Left lung (tissue), 10 donors: ENCODE data around the gene IL17RD. TPM values are rescaled to one million over a fixed set of nuclear protein-coding genes. Genes with fewer than 3 reads are reported as not detected.
A peak's percentile ranks its signal among the peaks of the same experiment; 100 is the strongest.

ENCODE experiments used
- ATAC-seq: fragments of 200-7000 bp; cut with Tn5 transposase; one replicate; pipeline ENCODE4 v1.9.1; 2020; ENCODE audit warnings: moderate library complexity
- DNase-seq, 4 donors: peaks; one replicate each; pipeline ENCODE4 v3.0.0-alpha.2; 2013 to 2020
- H3K27ac ChIP-seq, 2 donors: fragments of 200-600 bp; sonication (generic) in 1 of 2; one replicate each; pipeline versions ENCODE4 v1.5.0 to v1.8.0; 2020 to 2021
- H3K27me3 ChIP-seq, 2 donors: fragments of 200-600 bp; sonication (generic) in 1 of 2; one replicate each; pipeline versions ENCODE4 v1.5.0 to v1.8.0; 2020 to 2021
- H3K36me3 ChIP-seq, 2 donors: fragments of 200-600 bp; sonication (generic) in 1 of 2; one replicate each; pipeline versions ENCODE4 v1.5.0 to v1.8.0; 2020 to 2021
- H3K4me1 ChIP-seq, 2 donors: fragments of 200-600 bp; one replicate each; pipeline ENCODE4 v1.8.0; 2021
- H3K4me3 ChIP-seq, 2 donors: fragments of 200-600 bp; sonication (generic) in 1 of 2; one replicate each; pipeline versions ENCODE4 v1.5.0 to v1.8.0; 2020 to 2021; ENCODE audit warnings: mild to moderate bottlenecking in 1 of 2
- H3K9me3 ChIP-seq, 2 donors: fragments of 200-600 bp; sonication (generic) in 1 of 2; one replicate each; pipeline versions ENCODE4 v1.5.0 to v1.8.0; 2020 to 2021
- CTCF ChIP-seq, 2 donors: fragments of 200-600 bp; sonication (generic) in 1 of 2; IDR thresholded peaks; one replicate each; pipeline versions ENCODE4 v1.5.0 to v1.8.0; 2021; ENCODE audit warnings: antibody characterized with exemption in 2 of 2
- intact Hi-C, 2 donors: fragments of 100-400 bp; cut with DNase I; formaldehyde crosslinking; loops; one replicate each; pipeline versions ENCODE4 v1.11.2 to v1.14.2; 2022
- polyA plus RNA-seq, 6 donors: library from polyadenylated mRNA; unstranded; fragments of 120-200 nt; gene quantifications; one replicate each; pipeline ENCODE4 v1.2.1, GENCODE V29; 2013; ENCODE audit not compliant: insufficient read length in 6 of 6
- total RNA-seq, 2 donors: library from RNA; stranded (reverse); fragmentation: NEBNext Ultra II Directional; extraction: Animal tissue kit (Norgen Biotek cat#: 25700); gene quantifications; one replicate each; pipeline ENCODE4 v1.2.1, GENCODE V29; 2021
- donor health status: DM: no; HTN: yes; CAD: no.
- donor health status: DM: no; HTN: no; CAD: no.

IL17RD gene
- total and polyA plus RNA-seq, 8 donors = 1.1 to 14.3 (median 11.1) TPM

- Histone ChIP-seq H3K4me1 (peaks cover 0 to 23% of the 10 kb centered on the region in 2 donors), H3K27ac (no peak overlapping the region), H3K27me3 (peaks cover 0 to 90% of the 10 kb centered on the region in 2 donors), H3K9me3 (no peaks in the 10 kb centered on the region), H3K4me3 (peak overlapping the region in 1 of 2 donors; percentile 75), H3K36me3 (no peaks in the 10 kb centered on the region)
- TF ChIP-seq CTCF (IDR thresholded peaks at IDR 0.05) = no peak
- ATAC-seq (no peak), DNase-seq (no peak)
- intact Hi-C loops = no loop called here
Measured at GRCh38 chr3:57165641-57166040, 488 bp upstream of the IL17RD start.

- Histone ChIP-seq H3K27ac (no peak overlapping the region), H3K4me1 (peaks cover 0 to 14% of the 10 kb centered on the region in 2 donors), H3K27me3 (peaks cover 0 to 97% of the 10 kb centered on the region in 2 donors), H3K4me3 (peak overlapping the region; percentile 75 to 81), H3K36me3 (no peaks in the 10 kb centered on the region), H3K9me3 (no peaks in the 10 kb centered on the region)
- no peak for TF ChIP-seq CTCF (IDR thresholded peaks at IDR 0.05)
- DNase-seq (peak; percentile 26 to 76 (median 47)), ATAC-seq (peak; percentile 34)
- intact Hi-C loops = no loop called here
Measured at GRCh38 chr3:57164217-57164656, 916 bp downstream of the IL17RD start.

- intact Hi-C loops = no loop called here
- no peaks in the 10 kb centered on the region for H3K9me3 ChIP-seq
- no peak overlapping the region for H3K4me3 ChIP-seq
- TF ChIP-seq CTCF (IDR thresholded peaks at IDR 0.05) = no peak
- no peaks in the 10 kb centered on the region for H3K36me3 ChIP-seq
- no peak for ATAC-seq
- peaks cover 0 to 93% of the 10 kb centered on the region in 2 donors for H3K27me3 ChIP-seq
- H3K4me1 ChIP-seq = peaks cover 0 to 14% of the 10 kb centered on the region in 2 donors
- DNase-seq = no peak
- H3K27ac ChIP-seq = no peak overlapping the region
Measured at GRCh38 chr3:57163751-57164150, 1.4 kb downstream of the IL17RD start.

- no peak overlapping the region for H3K4me3 ChIP-seq
- DNase-seq (no peak), ATAC-seq (no peak)
- no peaks in the 10 kb centered on the region for H3K36me3 ChIP-seq
- no peak overlapping the region for H3K27ac ChIP-seq
- intact Hi-C loops = no loop called here
- no peak for TF ChIP-seq CTCF (IDR thresholded peaks at IDR 0.05)
- H3K9me3 ChIP-seq = no peaks in the 10 kb centered on the region
- peaks cover 0 to 84% of the 10 kb centered on the region in 2 donors for H3K27me3 ChIP-seq
- peaks cover 0 to 14% of the 10 kb centered on the region in 2 donors for H3K4me1 ChIP-seq
Measured at GRCh38 chr3:57161915-57162314, 3.2 kb downstream of the IL17RD start.

GRCh38 chr3:57160765-57161538 lies 4.2 kb downstream of the IL17RD start:
- H3K4me1 ChIP-seq = peaks cover 0 to 14% of the 10 kb centered on the region in 2 donors
- intact Hi-C loops = no loop called here
- ATAC-seq = no peak
- TF ChIP-seq CTCF (IDR thresholded peaks at IDR 0.05) = no peak
- H3K4me3 ChIP-seq = no peak overlapping the region
- peaks cover 0 to 84% of the 10 kb centered on the region in 2 donors for H3K27me3 ChIP-seq
- peak in 2 of 4 donors; percentile 36 to 37 for DNase-seq
- H3K36me3 ChIP-seq = no peaks in the 10 kb centered on the region
- no peaks in the 10 kb centered on the region for H3K9me3 ChIP-seq
- H3K27ac ChIP-seq = no peak overlapping the region
